HepG2 (cell line): ENCODE data around the gene ESF1. TPM values are rescaled to one million over a fixed set of nuclear protein-coding genes. Genes with fewer than 3 reads are reported as not detected.

Experiments
- GATAD2A ChIP-seq: IDR thresholded peaks from 2 replicates; pipeline ENCODE4 v1.6.1; 2016
- HIC2 ChIP-seq: sonication (generic); formaldehyde crosslinking; IDR thresholded peaks from 2 replicates; pipeline ENCODE4 v1.9.0; 2022; ENCODE audit warnings: low read depth, missing genetic modification reagents
- KDM2A ChIP-seq: sonication (generic); formaldehyde crosslinking; IDR thresholded peaks from 2 replicates; pipeline ENCODE4 v1.4.0; 2020; ENCODE audit warnings: low read depth, missing genetic modification reagents, borderline replicate concordance
- KDM6A ChIP-seq: IDR thresholded peaks from 2 replicates; pipeline ENCODE4 v1.6.1; 2016; ENCODE audit warnings: low read depth
- NFYB ChIP-seq: sonication (generic); formaldehyde crosslinking; IDR thresholded peaks from 2 replicates; pipeline ENCODE4 v1.4.0; 2020; ENCODE audit warnings: missing genetic modification reagents
- ZNF142 ChIP-seq: sonication (generic); formaldehyde crosslinking; IDR thresholded peaks from 2 replicates; pipeline ENCODE4 v1.4.0; 2020; ENCODE audit warnings: missing genetic modification reagents
- ZNF235 ChIP-seq: sonication (generic); formaldehyde crosslinking; IDR thresholded peaks from 2 replicates; pipeline ENCODE4 v1.8.1; 2023; ENCODE audit warnings: mild to moderate bottlenecking, missing genetic modification reagents, borderline replicate concordance
- ZNF710 ChIP-seq: sonication (generic); formaldehyde crosslinking; IDR thresholded peaks from 2 replicates; pipeline ENCODE4 v1.5.0; 2020; ENCODE audit warnings: mild to moderate bottlenecking, missing genetic modification reagents, borderline replicate concordance
- ZNF816 ChIP-seq: sonication (generic); formaldehyde crosslinking; IDR thresholded peaks from 2 replicates; pipeline ENCODE4 v1.8.0; 2022; ENCODE audit warnings: missing genetic modification reagents, mild to moderate bottlenecking, borderline replicate concordance
- ZNF891 ChIP-seq: sonication (generic); formaldehyde crosslinking; IDR thresholded peaks from 2 replicates; pipeline ENCODE4 v1.5.0; 2020; ENCODE audit warnings: mild to moderate bottlenecking, missing genetic modification reagents
- polyA plus RNA-seq, 8 experiments: library from polyadenylated mRNA; depleted of rRNA in 3 of 8; stranded (reverse) in 7 of 8; unstranded in 1 of 8; fragments of >200 nt; fragmentation: Illumina TruSeq in 4 of 8; extraction: Trizol in 4 of 8; gene quantifications; 2 replicates each; pipeline versions ENCODE4 v1.2.1 to v1.2.3, GENCODE V29; 2011 to 2016; ENCODE audit warnings: low read depth in 4 of 8, missing spikeins in 1 of 8, mixed read lengths in 1 of 8; ENCODE audit not compliant: insufficient read depth in 1 of 8
- total RNA-seq, 5 experiments: library from RNA; depleted of rRNA; stranded (reverse); fragments of >200 nt; fragmentation: Illumina TruSeq; extraction: Trizol; gene quantifications; 2 replicates each; pipeline ENCODE4 v1.2.3, GENCODE V29; 2016; ENCODE audit warnings: low read depth in 1 of 5
- TF ChIP-seq, protein P1 (sequence below): sonication (generic); formaldehyde crosslinking; IDR thresholded peaks from 2 replicates; pipeline ENCODE4 v1.4.0; 2020; ENCODE audit warnings: missing genetic modification reagents, mild to moderate bottlenecking, borderline replicate concordance
- TF ChIP-seq, protein P2 (sequence below): conservative IDR thresholded peaks from 2 replicates; pipeline ENCODE4 v1.6.1; 2018; ENCODE audit warnings: missing genetic modification reagents

The ESF1 gene
- total and polyA plus RNA-seq, 2 of the 13 experiments (the other 11 are each of a cell fraction or from before 2014, with no cell fraction given): 7.3 to 66.9 TPM

GRCh38 chr20:13784893-13785715, at the start of gene ESF1, which contains the start of gene NDUFAF5 (continued):
- TF ChIP-seq, protein P1, sequence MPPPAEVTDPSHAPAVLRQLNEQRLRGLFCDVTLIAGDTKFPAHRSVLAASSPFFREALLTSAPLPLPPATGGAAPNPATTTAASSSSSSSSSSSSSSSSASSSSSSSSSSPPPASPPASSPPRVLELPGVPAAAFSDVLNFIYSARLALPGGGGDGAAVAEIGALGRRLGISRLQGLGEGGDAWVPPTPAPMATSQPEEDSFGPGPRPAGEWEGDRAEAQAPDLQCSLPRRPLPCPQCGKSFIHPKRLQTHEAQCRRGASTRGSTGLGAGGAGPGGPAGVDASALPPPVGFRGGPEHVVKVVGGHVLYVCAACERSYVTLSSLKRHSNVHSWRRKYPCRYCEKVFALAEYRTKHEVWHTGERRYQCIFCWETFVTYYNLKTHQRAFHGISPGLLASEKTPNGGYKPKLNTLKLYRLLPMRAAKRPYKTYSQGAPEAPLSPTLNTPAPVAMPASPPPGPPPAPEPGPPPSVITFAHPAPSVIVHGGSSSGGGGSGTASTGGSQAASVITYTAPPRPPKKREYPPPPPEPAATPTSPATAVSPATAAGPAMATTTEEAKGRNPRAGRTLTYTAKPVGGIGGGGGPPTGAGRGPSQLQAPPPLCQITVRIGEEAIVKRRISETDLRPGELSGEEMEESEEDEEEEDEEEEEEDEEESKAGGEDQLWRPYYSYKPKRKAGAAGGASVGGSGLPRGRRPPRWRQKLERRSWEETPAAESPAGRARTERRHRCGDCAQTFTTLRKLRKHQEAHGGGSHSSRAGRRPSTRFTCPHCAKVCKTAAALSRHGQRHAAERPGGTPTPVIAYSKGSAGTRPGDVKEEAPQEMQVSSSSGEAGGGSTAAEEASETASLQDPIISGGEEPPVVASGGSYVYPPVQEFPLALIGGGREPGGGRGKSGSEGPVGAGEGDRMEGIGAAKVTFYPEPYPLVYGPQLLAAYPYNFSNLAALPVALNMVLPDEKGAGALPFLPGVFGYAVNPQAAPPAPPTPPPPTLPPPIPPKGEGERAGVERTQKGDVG (CRISPR knock-in tag): no peak; the same call in 1 of the 2 replicates
- TF ChIP-seq, protein P2, sequence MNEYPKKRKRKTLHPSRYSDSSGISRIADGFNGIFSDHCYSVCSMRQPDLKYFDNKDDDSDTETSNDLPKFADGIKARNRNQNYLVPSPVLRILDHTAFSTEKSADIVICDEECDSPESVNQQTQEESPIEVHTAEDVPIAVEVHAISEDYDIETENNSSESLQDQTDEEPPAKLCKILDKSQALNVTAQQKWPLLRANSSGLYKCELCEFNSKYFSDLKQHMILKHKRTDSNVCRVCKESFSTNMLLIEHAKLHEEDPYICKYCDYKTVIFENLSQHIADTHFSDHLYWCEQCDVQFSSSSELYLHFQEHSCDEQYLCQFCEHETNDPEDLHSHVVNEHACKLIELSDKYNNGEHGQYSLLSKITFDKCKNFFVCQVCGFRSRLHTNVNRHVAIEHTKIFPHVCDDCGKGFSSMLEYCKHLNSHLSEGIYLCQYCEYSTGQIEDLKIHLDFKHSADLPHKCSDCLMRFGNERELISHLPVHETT (CRISPR knock-in tag): peak; percentile 88
- TF ChIP-seq ZNF142 (CRISPR knock-in tag) (peak; percentile 75), GATAD2A (CRISPR knock-in tag) (peak; percentile 87), HIC2 (CRISPR knock-in tag) (no peak), NFYB (CRISPR knock-in tag) (peak; percentile 49), ZNF891 (CRISPR knock-in tag) (peak; percentile 92), ZNF710 (CRISPR knock-in tag) (peak; percentile 90), ZNF235 (peak; percentile 97), KDM2A (CRISPR knock-in tag) (peak; percentile 99), KDM6A (CRISPR knock-in tag) (no peak; the same call in 1 of the 2 replicates), ZNF816 (no peak)
